OCI-LY7 (cell line): ENCODE measurements around the gene CCDC187.

ENCODE experiments used
- CTCF ChIP-seq: fragments of 200-600 bp; sonication (generic); conservative IDR thresholded peaks from 2 replicates; pipeline ENCODE4 v1.5.1; 2014; ENCODE audit warnings: mild to moderate bottlenecking, antibody characterized with exemption, low read length, moderate library complexity, mixed read lengths
- EZH2phosphoT487 ChIP-seq: fragments of 200-600 bp; sonication (generic); IDR thresholded peaks from 2 replicates; pipeline ENCODE4 v1.6.1; 2018; ENCODE audit warnings: low read depth, borderline replicate concordance, mild to moderate bottlenecking, mixed run types, antibody characterized with exemption, low read length, moderate library complexity, mixed read lengths

GRCh38 chr9:136309806-136310220 lies 5.9 kb upstream of the CCDC187 start:
- TF ChIP-seq CTCF (no peak), EZH2phosphoT487 (no peak)
